ENCODE results near the gene PIK3R5.

PIK3R5 gene

DNA sequence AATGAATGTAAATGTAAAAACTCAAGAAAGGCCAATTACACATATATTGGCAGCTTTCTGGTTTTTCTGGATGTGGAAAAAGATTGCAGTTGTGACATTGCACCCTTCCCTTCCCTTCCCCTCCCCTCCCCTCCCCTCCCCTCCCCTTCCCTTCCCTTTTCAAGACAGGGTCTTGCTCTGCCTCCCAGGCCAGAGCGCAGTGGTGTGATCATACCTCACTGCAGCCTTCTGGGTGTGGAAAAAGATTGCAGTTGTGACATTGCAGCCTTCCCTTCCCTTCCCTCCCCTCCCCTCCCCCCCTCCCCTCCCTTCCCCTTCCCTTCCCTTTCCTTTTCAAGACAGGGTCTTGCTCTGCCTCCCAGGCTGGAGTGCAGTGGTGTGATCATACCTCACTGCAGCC lies 41.7 kb downstream of the PIK3R5 start:
- peaks cover 26% of the 10 kb centered on the region for H3K9me3 ChIP-seq (ENCODE audit: insufficient read depth, low read length, severe bottlenecking)
- H3K27me3 ChIP-seq (ENCODE audit: insufficient read depth, low read length, poor library complexity), result no peaks in the 10 kb centered on the region
- H4K20me1 ChIP-seq (ENCODE audit: insufficient read depth, low read length), result no peaks in the 10 kb centered on the region
- H3K4me3 ChIP-seq (ENCODE audit: low read depth in 1 of 2, low read length in 2 of 2), result no peak overlapping the region
- no peak overlapping the region for H2AFZ ChIP-seq (ENCODE audit: low read depth, low read length)
- no peak for TF ChIP-seq EZH2 (IDR thresholded peaks at IDR 0.05; ENCODE audit: borderline replicate concordance, low read depth, low read length, severe bottlenecking)
- TF ChIP-seq, protein P1, sequence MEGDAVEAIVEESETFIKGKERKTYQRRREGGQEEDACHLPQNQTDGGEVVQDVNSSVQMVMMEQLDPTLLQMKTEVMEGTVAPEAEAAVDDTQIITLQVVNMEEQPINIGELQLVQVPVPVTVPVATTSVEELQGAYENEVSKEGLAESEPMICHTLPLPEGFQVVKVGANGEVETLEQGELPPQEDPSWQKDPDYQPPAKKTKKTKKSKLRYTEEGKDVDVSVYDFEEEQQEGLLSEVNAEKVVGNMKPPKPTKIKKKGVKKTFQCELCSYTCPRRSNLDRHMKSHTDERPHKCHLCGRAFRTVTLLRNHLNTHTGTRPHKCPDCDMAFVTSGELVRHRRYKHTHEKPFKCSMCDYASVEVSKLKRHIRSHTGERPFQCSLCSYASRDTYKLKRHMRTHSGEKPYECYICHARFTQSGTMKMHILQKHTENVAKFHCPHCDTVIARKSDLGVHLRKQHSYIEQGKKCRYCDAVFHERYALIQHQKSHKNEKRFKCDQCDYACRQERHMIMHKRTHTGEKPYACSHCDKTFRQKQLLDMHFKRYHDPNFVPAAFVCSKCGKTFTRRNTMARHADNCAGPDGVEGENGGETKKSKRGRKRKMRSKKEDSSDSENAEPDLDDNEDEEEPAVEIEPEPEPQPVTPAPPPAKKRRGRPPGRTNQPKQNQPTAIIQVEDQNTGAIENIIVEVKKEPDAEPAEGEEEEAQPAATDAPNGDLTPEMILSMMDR (IDR thresholded peaks at IDR 0.05; ENCODE audit: borderline replicate concordance, extremely low read depth, low read length, poor library complexity, severe bottlenecking), result no peak
- ATAC-seq (ENCODE audit: insufficient read depth, low read depth) (no peak), DNase-seq (no peak)
- no peak overlapping the region for H3K9ac ChIP-seq (ENCODE audit: low read depth, low read length)
- peaks cover 16% of the 10 kb centered on the region for H3K79me2 ChIP-seq (ENCODE audit: insufficient read depth, low read length)
- H3K27ac ChIP-seq (ENCODE audit: low read length), result no peak overlapping the region
- no peak overlapping the region for H3K4me2 ChIP-seq (ENCODE audit: insufficient read depth, low read length)
- no peaks in the 10 kb centered on the region for H3K4me1 ChIP-seq (ENCODE audit: insufficient read depth, low read length)
- peaks cover 14% of the 10 kb centered on the region; the same call in 1 of the 2 replicates for H3K36me3 ChIP-seq (ENCODE audit: insufficient read depth, low read length)

- no peak for TF ChIP-seq EZH2 (IDR thresholded peaks at IDR 0.05; ENCODE audit: borderline replicate concordance, low read depth, low read length, severe bottlenecking)
- TF ChIP-seq, protein P1 (IDR thresholded peaks at IDR 0.05; ENCODE audit: borderline replicate concordance, extremely low read depth, low read length, poor library complexity, severe bottlenecking), result no peak
- peaks cover 16% of the 10 kb centered on the region for H3K79me2 ChIP-seq (ENCODE audit: insufficient read depth, low read length)
Measured at GRCh38 chr17:8922928-8923327, 42.6 kb downstream of the PIK3R5 start.

DNA sequence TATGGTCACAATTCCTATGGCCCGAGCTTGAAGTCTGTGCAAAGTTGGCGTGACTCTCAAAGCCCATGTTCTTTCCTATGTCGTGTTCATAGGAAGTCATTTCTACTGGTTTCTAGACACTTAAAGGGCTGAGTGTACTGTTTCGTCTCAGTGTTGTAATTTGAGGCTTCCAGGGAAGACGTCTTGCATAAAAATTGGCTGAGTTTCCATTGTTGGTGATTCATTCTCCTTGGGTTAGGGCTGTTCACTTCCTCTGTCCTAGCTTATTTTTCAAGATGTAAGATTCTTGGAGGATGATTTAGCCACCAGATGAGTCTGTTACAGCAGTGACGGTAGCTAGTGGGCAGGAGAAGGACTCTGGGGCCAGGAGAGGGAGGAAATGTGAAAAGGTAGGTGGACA lies 43.1 kb downstream of the PIK3R5 start:
- no peak for TF ChIP-seq EZH2 (IDR thresholded peaks at IDR 0.05; ENCODE audit: borderline replicate concordance, low read depth, low read length, severe bottlenecking)
- TF ChIP-seq, protein P1 (IDR thresholded peaks at IDR 0.05; ENCODE audit: borderline replicate concordance, extremely low read depth, low read length, poor library complexity, severe bottlenecking), result no peak
- H3K4me2 ChIP-seq (ENCODE audit: insufficient read depth, low read length), result no peak overlapping the region
- H3K27ac ChIP-seq (ENCODE audit: low read length), result no peak overlapping the region
- peaks cover 22% of the 10 kb centered on the region for H3K9me3 ChIP-seq (ENCODE audit: insufficient read depth, low read length, severe bottlenecking)
- ATAC-seq (ENCODE audit: insufficient read depth, low read depth), result no peak
- H2AFZ ChIP-seq (ENCODE audit: low read depth, low read length), result no peak overlapping the region
- H3K27me3 ChIP-seq (ENCODE audit: insufficient read depth, low read length, poor library complexity), result no peaks in the 10 kb centered on the region
- H4K20me1 ChIP-seq (ENCODE audit: insufficient read depth, low read length), result no peaks in the 10 kb centered on the region
- peaks cover 7% of the 10 kb centered on the region; the same call in 1 of the 2 replicates for H3K36me3 ChIP-seq (ENCODE audit: insufficient read depth, low read length)
- H3K79me2 ChIP-seq (ENCODE audit: insufficient read depth, low read length), result peaks cover 12% of the 10 kb centered on the region
- no peak overlapping the region for H3K4me3 ChIP-seq (ENCODE audit: low read depth in 1 of 2, low read length in 2 of 2)
- H3K4me1 ChIP-seq (ENCODE audit: insufficient read depth, low read length), result no peaks in the 10 kb centered on the region
- H3K9ac ChIP-seq (ENCODE audit: low read depth, low read length), result no peak overlapping the region
- DNase-seq, result no peak

More at GRCh38 chr17:8922928-8923327, 42.6 kb downstream of the PIK3R5 start:
- Histone ChIP-seq H3K4me3 (ENCODE audit: low read depth in 1 of 2, low read length in 2 of 2) (no peak overlapping the region), H3K4me2 (ENCODE audit: insufficient read depth, low read length) (no peak overlapping the region), H3K27ac (ENCODE audit: low read length) (no peak overlapping the region), H3K4me1 (ENCODE audit: insufficient read depth, low read length) (no peaks in the 10 kb centered on the region), H3K27me3 (ENCODE audit: insufficient read depth, low read length, poor library complexity) (no peaks in the 10 kb centered on the region), H3K36me3 (ENCODE audit: insufficient read depth, low read length) (peaks cover 12% of the 10 kb centered on the region; the same call in 1 of the 2 replicates), H3K9me3 (ENCODE audit: insufficient read depth, low read length, severe bottlenecking) (peaks cover 25% of the 10 kb centered on the region), H4K20me1 (ENCODE audit: insufficient read depth, low read length) (no peaks in the 10 kb centered on the region), H2AFZ (ENCODE audit: low read depth, low read length) (no peak overlapping the region), H3K9ac (ENCODE audit: low read depth, low read length) (no peak overlapping the region)
- DNase-seq (no peak), ATAC-seq (ENCODE audit: insufficient read depth, low read depth) (no peak)

All from DND-41 (cell line).